ENCODE measurements around the gene ZBTB38. TPM values are rescaled to one million over a fixed set of nuclear protein-coding genes. Genes with fewer than 3 reads are reported as not detected.

The ZBTB38 gene
- total RNA-seq, 1 donor from 2014 or later = 101 TPM

DNA sequence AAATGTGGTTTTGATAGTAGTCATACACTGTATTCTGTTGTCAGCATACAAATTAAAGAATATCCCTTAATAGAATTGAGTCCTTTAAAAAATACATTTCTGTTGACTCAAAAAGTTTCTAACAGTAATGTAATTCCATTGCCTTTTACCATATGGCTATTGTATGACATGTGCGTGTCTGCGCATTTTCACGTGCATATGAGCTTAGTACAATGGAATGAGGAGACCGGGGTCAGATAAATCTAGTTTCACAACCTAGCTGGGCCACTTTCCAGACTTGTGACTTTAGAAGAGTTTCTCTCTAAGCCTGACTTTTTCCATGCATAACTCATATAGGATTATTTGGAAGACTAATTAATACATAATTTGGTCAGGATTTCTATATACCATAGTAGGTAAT is 38.7 kb downstream of the ZBTB38 start:
- Histone ChIP-seq H3K36me3 (peaks cover 5 to 33% of the 10 kb centered on the region in 2 donors), H3K4me3 (no peak overlapping the region), H3K27me3 (no peaks in the 10 kb centered on the region), H3K27ac (peak overlapping the region; percentile 92 to 99), H3K9me3 (no peaks in the 10 kb centered on the region), H3K4me1 (peaks cover 12 to 68% of the 10 kb centered on the region in 2 donors)
- intact Hi-C loops (cut with DNase I) = no loop called here
- TF ChIP-seq, protein P1, sequence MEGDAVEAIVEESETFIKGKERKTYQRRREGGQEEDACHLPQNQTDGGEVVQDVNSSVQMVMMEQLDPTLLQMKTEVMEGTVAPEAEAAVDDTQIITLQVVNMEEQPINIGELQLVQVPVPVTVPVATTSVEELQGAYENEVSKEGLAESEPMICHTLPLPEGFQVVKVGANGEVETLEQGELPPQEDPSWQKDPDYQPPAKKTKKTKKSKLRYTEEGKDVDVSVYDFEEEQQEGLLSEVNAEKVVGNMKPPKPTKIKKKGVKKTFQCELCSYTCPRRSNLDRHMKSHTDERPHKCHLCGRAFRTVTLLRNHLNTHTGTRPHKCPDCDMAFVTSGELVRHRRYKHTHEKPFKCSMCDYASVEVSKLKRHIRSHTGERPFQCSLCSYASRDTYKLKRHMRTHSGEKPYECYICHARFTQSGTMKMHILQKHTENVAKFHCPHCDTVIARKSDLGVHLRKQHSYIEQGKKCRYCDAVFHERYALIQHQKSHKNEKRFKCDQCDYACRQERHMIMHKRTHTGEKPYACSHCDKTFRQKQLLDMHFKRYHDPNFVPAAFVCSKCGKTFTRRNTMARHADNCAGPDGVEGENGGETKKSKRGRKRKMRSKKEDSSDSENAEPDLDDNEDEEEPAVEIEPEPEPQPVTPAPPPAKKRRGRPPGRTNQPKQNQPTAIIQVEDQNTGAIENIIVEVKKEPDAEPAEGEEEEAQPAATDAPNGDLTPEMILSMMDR (IDR thresholded peaks at IDR 0.05) = no peak
- peak in 1 of 2 donors; percentile 77 for DNase-seq (ENCODE audit: low spot score in 2 of 2)

DNA sequence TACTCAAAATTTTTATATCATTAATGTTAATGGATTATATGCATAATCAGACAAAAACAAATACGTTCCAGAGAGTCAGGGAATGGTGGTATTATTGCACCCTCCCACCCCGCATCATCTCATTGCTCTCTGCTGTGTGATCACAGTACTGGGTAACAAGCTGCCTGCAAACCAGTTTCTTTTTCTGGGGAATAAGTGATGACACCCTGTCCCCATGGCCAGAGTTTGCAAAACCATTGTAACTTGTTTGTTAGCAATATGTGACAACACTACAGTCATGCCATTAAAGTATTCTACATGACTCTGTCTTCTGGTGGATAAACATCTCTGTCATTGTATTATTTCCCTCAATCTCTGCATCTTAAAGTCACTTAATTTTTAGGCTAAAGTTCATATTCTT is 39.5 kb downstream of the ZBTB38 start:
- H3K4me1 ChIP-seq = peaks cover 12 to 68% of the 10 kb centered on the region in 2 donors
- no peak for DNase-seq (ENCODE audit: low spot score in 2 of 2)
- intact Hi-C loops (cut with DNase I) = no loop called here
- peak overlapping the region; percentile 92 to 99 for H3K27ac ChIP-seq
- TF ChIP-seq, protein P1 (IDR thresholded peaks at IDR 0.05) = no peak
- peaks cover 5 to 33% of the 10 kb centered on the region in 2 donors for H3K36me3 ChIP-seq
- H3K27me3 ChIP-seq = no peaks in the 10 kb centered on the region
- no peak overlapping the region for H3K4me3 ChIP-seq
- H3K9me3 ChIP-seq = no peaks in the 10 kb centered on the region

DNA sequence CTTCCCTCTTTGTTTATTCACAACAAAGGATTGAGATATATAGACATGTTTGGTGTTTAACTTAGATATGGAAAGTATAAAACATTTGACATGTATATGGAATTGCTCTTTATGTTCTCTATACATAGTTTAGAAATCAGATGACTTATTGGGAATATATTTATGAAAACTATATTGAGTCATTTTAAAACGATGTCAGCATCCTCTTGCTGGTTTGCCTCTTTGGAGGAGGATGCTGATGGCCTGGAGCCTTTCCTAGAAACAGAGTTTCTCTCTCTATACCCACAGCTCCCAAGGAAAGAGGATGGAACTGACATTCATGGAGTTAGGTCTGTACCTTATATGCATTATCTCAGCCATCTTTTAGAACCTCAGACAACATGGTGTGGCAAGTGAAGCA is 40.3 kb downstream of the ZBTB38 start:
- Histone ChIP-seq H3K27ac (peak overlapping the region; percentile 92 to 99), H3K36me3 (peaks cover 5 to 35% of the 10 kb centered on the region in 2 donors), H3K27me3 (no peaks in the 10 kb centered on the region), H3K9me3 (no peaks in the 10 kb centered on the region), H3K4me3 (no peak overlapping the region), H3K4me1 (peaks cover 12 to 74% of the 10 kb centered on the region in 2 donors)
- intact Hi-C loops (cut with DNase I) = no loop called here
- no peak for DNase-seq (ENCODE audit: low spot score in 2 of 2)
- TF ChIP-seq, protein P1 (IDR thresholded peaks at IDR 0.05) = no peak

DNA sequence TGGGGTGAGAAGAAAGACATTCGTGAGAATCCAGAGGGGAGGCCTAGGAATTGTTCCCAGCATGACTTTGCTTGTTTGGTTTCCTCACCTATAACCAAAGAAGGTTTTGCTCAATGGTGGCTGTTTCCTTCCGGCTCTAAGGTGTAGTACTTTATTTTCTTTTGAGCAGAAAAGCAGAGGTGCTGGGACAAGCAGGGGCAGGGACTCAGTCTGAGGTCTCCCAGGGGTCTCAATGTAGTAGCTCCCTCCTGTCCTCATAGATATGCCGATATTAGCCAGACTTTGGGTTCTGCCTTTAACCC is 41.6 kb downstream of the ZBTB38 start:
- Histone ChIP-seq H3K4me1 (peaks cover 12 to 70% of the 10 kb centered on the region in 2 donors), H3K27me3 (no peaks in the 10 kb centered on the region), H3K9me3 (no peaks in the 10 kb centered on the region), H3K36me3 (peaks cover 8 to 32% of the 10 kb centered on the region in 2 donors), H3K27ac (peak overlapping the region; percentile 92 to 99), H3K4me3 (peak overlapping the region in 1 of 2 donors; percentile 7)
- intact Hi-C loops (cut with DNase I) = no loop called here
- TF ChIP-seq, protein P1 (IDR thresholded peaks at IDR 0.05) = no peak
- no peak for DNase-seq (ENCODE audit: low spot score in 2 of 2)

DNA sequence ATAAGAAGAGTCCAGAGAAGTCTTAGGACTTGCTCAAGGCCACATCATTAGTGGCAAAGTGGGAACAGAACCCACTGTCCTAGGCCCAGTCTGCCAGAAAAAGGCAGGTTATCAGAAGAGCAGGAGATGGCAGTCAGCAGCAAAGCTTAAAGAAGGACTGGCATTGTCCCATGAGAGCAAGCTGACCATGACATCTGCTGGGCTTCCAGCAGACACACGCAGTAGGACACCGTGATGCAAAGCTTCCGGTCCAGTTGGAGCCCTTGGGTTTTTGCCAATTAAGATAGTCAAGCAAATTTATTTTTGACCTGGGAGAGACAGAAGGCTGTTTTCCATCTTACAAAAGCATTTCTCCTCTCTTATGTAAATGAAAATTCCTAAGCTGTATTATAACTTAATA is 42.1 kb downstream of the ZBTB38 start:
- peaks cover 12 to 70% of the 10 kb centered on the region in 2 donors for H3K4me1 ChIP-seq
- H3K4me3 ChIP-seq = peak overlapping the region in 1 of 2 donors; percentile 7
- no peaks in the 10 kb centered on the region for H3K9me3 ChIP-seq
- no peak for DNase-seq (ENCODE audit: low spot score in 2 of 2)
- H3K36me3 ChIP-seq = peaks cover 8 to 33% of the 10 kb centered on the region in 2 donors
- intact Hi-C loops (cut with DNase I) = no loop called here
- TF ChIP-seq, protein P1 (IDR thresholded peaks at IDR 0.05) = no peak
- no peaks in the 10 kb centered on the region for H3K27me3 ChIP-seq
- H3K27ac ChIP-seq = peak overlapping the region; percentile 92 to 99

DNA sequence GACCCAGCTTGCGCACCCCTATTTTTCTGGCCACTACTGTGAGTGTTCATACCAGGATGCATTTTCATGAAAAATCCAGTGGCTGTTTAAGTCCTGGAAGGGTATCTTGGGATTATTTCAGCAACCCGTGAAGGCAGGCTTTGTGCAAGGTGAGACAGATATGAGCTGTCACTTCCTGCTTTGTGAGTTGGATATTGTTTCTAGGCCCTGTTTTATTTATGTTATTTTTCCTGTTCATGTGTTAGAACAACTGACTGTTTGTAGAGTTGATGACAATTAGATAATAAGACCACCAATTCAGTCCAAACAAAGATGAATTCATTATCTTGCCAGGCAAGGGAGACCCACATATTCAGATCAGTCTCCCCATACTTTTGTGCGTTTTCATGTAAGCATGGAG is 42.5 kb downstream of the ZBTB38 start:
- Histone ChIP-seq H3K36me3 (peaks cover 8 to 31% of the 10 kb centered on the region in 2 donors), H3K27me3 (no peaks in the 10 kb centered on the region), H3K4me3 (peak overlapping the region; percentile 43 to 54), H3K4me1 (peaks cover 12 to 70% of the 10 kb centered on the region in 2 donors), H3K27ac (peak overlapping the region; percentile 92 to 99), H3K9me3 (no peaks in the 10 kb centered on the region)
- DNase-seq (ENCODE audit: low spot score in 2 of 2) = no peak
- intact Hi-C loops (cut with DNase I) = no loop called here
- TF ChIP-seq, protein P1 (IDR thresholded peaks at IDR 0.05) = no peak

Data from ascending aorta (tissue), 2 donors.